ENCODE measurements around the gene ACVRL1. TPM values are rescaled to one million over a fixed set of nuclear protein-coding genes. Genes with fewer than 3 reads are reported as not detected.

ACVRL1 gene
- total RNA-seq, 1 experiment from 2014 or later: not detected

- Histone ChIP-seq H3K27ac (no peak overlapping the region), H3K9me2 (ENCODE audit: insufficient read depth) (no peaks in the 10 kb centered on the region), H2AFZ (no peak overlapping the region), H3K79me2 (ENCODE audit: low read depth) (peaks cover 22% of the 10 kb centered on the region), H3K27me3 (ENCODE audit: insufficient read depth, low read depth) (no peaks in the 10 kb centered on the region), H3K4me3 (no peak overlapping the region), H3K4me2 (no peak overlapping the region), H3K4me1 (replicated peaks; ENCODE audit: insufficient read depth) (no peaks in the 10 kb centered on the region), H3K36me3 (ENCODE audit: low read depth) (no peaks in the 10 kb centered on the region; the same call in 1 of the 2 replicates), H4K20me1 (ENCODE audit: insufficient read depth) (no peaks in the 10 kb centered on the region; the same call in 1 of the 2 replicates), H3F3A (ENCODE audit: insufficient read depth, low read depth) (no peaks in the 10 kb centered on the region; the same call in 1 of the 2 replicates), H3K9me3 (ENCODE audit: insufficient read depth, low read depth) (no peaks in the 10 kb centered on the region)
- no peak for TF ChIP-seq EZH2 (IDR thresholded peaks at IDR 0.05; ENCODE audit: low read depth)
- TF ChIP-seq CTCF (conservative IDR thresholded peaks at IDR 0.05): no peak
- CTCF ChIA-PET: no interaction called here
- intact Hi-C loops (cut with micrococcal nuclease; ENCODE audit: unreplicated experiment): no loop called here
- BruUV-seq (replicated peaks): no TSS peak
- no peak for DNase-seq
- POLR2A ChIA-PET (ENCODE audit: unreplicated experiment): no interaction called here
Measured at GRCh38 chr12:51960890-51961289, 53.6 kb downstream of the ACVRL1 start.

GRCh38 chr12:51961834-51962233 is 54.5 kb downstream of the ACVRL1 start:
- peak in 1 of 2 experiments; percentile 74 for DNase-seq
- Histone ChIP-seq H3K27ac (no peak overlapping the region), H3K4me3 (no peak overlapping the region), H3K9me2 (ENCODE audit: insufficient read depth) (no peaks in the 10 kb centered on the region), H2AFZ (no peak overlapping the region), H3K4me2 (no peak overlapping the region), H3K4me1 (replicated peaks; ENCODE audit: insufficient read depth) (no peaks in the 10 kb centered on the region), H3K9me3 (ENCODE audit: insufficient read depth, low read depth) (no peaks in the 10 kb centered on the region), H3K27me3 (ENCODE audit: insufficient read depth, low read depth) (no peaks in the 10 kb centered on the region), H3K79me2 (ENCODE audit: low read depth) (peaks cover 13% of the 10 kb centered on the region), H4K20me1 (ENCODE audit: insufficient read depth) (no peaks in the 10 kb centered on the region; the same call in 1 of the 2 replicates), H3K36me3 (ENCODE audit: low read depth) (no peaks in the 10 kb centered on the region; the same call in 1 of the 2 replicates), H3F3A (ENCODE audit: insufficient read depth, low read depth) (no peaks in the 10 kb centered on the region; the same call in 1 of the 2 replicates)
- intact Hi-C loops (cut with micrococcal nuclease; ENCODE audit: unreplicated experiment): no loop called here
- CTCF ChIA-PET: interaction anchor here (0.7 kb wide), 1 partner anchor 59 kb away, joined by 7 read pairs; no protein-coding TSS in a partner anchor
- POLR2A ChIA-PET (ENCODE audit: unreplicated experiment): interaction anchor here (0.5 kb wide), 1 partner anchor 10 kb away, joined by 6 read pairs; no protein-coding TSS in a partner anchor
- no peak for TF ChIP-seq EZH2 (IDR thresholded peaks at IDR 0.05; ENCODE audit: low read depth)
- TF ChIP-seq CTCF (conservative IDR thresholded peaks at IDR 0.05): no peak
- BruUV-seq (replicated peaks): no TSS peak

GRCh38 chr12:51962737-51963136 is 55.4 kb downstream of the ACVRL1 start:
- TF ChIP-seq EZH2 (IDR thresholded peaks at IDR 0.05; ENCODE audit: low read depth) (no peak), CTCF (conservative IDR thresholded peaks at IDR 0.05) (no peak)
- Histone ChIP-seq H4K20me1 (ENCODE audit: insufficient read depth) (no peaks in the 10 kb centered on the region; the same call in 1 of the 2 replicates), H3K9me2 (ENCODE audit: insufficient read depth) (no peaks in the 10 kb centered on the region), H3K27me3 (ENCODE audit: insufficient read depth, low read depth) (no peaks in the 10 kb centered on the region), H3K9me3 (ENCODE audit: insufficient read depth, low read depth) (no peaks in the 10 kb centered on the region), H2AFZ (no peak overlapping the region), H3K4me3 (no peak overlapping the region), H3K36me3 (ENCODE audit: low read depth) (no peaks in the 10 kb centered on the region; the same call in 1 of the 2 replicates), H3F3A (ENCODE audit: insufficient read depth, low read depth) (no peaks in the 10 kb centered on the region; the same call in 1 of the 2 replicates), H3K79me2 (ENCODE audit: low read depth) (peaks cover 13% of the 10 kb centered on the region), H3K27ac (no peak overlapping the region), H3K4me1 (replicated peaks; ENCODE audit: insufficient read depth) (no peaks in the 10 kb centered on the region), H3K4me2 (no peak overlapping the region)
- ChIA-PET POLR2A (ENCODE audit: unreplicated experiment) (interaction anchor here (0.7 kb wide), 1 partner anchor 424 kb away, joined by 3 read pairs; no protein-coding TSS in a partner anchor), CTCF (interaction anchor here (0.7 kb wide), 1 partner anchor 58 kb away, joined by 7 read pairs; no protein-coding TSS in a partner anchor)
- intact Hi-C loops (cut with micrococcal nuclease; ENCODE audit: unreplicated experiment): no loop called here
- no TSS peak for BruUV-seq (replicated peaks)
- DNase-seq: no peak

All from PC-9 (cell line).